Measurements from ENCODE around the gene CDCA3.

- TF ChIP-seq CTCF (IDR thresholded peaks at IDR 0.05) = no peak
- TF ChIP-seq POLR2A (IDR thresholded peaks at IDR 0.05) = no peak
Observed at GRCh38 chr12:6830999-6831398, 20.1 kb downstream of the CDCA3 start.

All from gastroesophageal sphincter (tissue), 3 donors.